T-helper 9 cell (primary cell): ENCODE measurements around the gene FOXO6.
"Not testable (repeated sequence)": the region's sequence is repeated elsewhere in the genome, so short reads cannot be mapped to it uniquely, and the experiment has no call there.

Experiments
- DNase-seq: peaks from one replicate; pipeline ENCODE4 v3.0.0-alpha.2; 2020

Gene FOXO6

GRCh38 chr1:41329662-41330587, 31.3 kb upstream of the FOXO6 start:
- no peak for DNase-seq

GRCh38 chr1:41330588-41331545, 30.4 kb upstream of the FOXO6 start:
- no peak for DNase-seq

GRCh38 chr1:41331546-41331917, 29.7 kb upstream of the FOXO6 start:
- DNase-seq: no peak

DNA sequence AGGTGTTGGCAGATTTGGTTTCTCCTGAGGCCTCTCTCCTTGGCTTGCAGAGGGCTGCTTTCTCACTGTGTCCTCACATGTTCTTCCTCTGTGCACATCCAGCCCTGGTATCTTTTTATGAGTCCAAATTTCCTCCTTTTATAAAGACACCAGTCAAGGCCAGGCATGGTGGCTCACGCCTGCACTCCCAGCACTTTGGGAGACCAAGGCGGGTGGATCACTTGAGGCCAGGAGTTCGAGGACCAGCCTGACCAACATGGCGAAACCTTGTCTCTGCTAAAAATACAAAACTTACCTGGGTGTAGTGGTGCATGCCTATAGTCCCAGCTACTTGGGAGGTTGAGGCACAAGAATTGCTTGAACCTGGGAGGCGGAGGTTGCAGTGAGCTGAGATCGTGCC, 29.1 kb upstream of the FOXO6 start:
- DNase-seq: not testable (repeated sequence)

DNA sequence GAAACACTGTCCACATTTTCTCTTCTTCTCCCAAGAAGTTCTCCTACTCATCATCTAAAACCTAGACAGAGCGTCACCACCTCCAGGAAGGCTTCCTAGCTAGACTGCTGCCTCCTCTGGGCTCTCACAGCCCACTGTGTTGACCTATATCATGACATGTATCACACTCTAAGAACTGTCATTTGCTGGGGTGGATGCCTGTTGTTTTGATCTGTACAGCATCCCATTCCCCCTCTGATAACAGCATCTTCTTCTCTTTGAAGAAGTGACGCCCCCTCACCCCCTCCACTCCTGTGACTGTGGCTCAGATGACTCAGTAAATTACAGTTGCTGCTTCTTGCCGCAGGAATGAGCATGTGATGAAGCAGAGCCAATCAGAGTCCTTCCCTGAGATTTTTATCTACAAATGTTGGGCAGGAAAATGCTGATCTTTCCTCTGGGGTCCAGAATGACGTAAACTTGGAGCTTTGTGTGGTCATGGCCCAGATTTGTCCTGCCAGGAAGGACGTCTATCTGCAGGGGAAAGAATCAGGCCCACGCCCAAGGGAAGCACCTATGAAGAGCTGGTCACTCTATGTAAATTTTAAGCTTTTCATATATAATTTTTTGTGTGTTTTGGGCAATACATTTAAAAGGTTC, 28.0 kb upstream of the FOXO6 start:
- DNase-seq: no peak

DNA sequence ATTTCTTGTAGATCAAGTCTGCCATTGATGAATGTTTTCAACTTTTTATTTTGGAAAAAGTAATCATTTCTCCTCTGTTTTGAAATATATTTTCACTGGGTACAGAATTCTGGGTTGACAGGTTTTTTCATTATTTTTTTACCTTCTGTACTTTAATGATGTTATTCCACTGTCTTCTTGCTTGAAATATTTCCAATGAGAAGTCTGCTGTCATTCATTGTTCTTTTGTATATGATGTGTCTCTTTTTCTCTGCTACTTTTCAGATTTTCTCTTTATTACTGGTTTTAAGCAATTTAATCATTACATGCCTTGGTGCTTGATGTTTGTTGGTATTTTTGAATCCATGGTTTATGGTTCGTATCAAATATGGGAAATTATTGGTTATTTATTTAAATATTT, 22.4 kb upstream of the FOXO6 start:
- DNase-seq: no peak

GRCh38 chr1:41340655-41341364, 20.4 kb upstream of the FOXO6 start:
- no peak for DNase-seq

DNA sequence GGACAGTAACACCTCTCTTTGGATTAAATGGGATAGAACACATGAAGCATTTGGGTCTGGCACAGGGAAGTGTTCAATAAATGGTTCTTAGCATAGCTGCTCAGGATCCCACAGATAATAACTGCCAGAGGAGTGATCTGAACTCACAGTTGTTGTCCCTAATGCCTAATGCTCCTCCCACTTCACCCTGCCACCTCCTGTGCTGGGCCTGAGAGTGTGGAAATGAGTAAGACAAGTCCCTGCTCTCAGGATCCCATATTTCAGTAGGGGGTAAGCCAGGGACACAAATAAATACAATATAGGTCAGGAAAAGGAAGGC, 19.9 kb upstream of the FOXO6 start:
- DNase-seq: no peak

DNA sequence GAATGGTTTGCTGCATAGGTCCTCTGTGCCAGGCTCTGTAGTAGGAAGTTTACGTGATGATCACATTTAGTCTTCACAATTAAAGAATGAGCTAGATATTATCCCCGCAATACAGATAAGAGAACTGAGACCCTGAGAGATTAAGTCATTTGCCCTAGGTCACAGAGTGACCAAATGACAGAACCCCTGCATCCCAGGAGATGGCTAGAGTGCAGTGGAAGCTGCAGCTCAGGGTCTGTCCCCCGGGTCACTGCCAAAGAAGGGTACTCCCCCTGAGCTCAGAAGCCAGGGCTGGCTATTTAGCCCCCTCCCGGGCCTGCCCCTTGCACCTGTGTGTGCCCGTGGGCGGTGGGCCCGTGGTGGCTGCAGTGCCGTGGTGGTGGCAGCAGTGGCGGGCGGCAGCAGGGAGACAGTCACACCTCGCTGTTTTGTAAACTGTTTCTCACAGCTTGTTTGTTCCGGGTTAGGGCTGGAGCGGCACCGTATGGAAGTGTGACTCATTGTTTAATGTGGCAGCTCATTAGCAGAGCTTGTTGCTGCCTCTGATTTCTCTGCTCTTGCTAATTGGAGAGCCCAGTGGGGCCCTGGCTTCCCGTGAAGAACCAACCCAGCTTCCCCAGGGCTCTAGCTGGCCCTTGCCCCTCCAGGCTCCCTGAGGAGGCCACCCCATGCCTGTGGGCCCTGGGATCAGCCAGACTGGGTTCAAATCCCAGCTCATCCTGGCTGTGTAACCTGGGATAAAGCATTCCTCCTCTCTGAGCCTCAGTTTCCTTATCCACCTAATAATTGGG, 19.3 kb upstream of the FOXO6 start:
- no peak for DNase-seq

GRCh38 chr1:41342774-41343355, 18.4 kb upstream of the FOXO6 start:
- no peak for DNase-seq

- DNase-seq: no peak
Observed at GRCh38 chr1:41343790-41344699, 17.2 kb upstream of the FOXO6 start.

DNA sequence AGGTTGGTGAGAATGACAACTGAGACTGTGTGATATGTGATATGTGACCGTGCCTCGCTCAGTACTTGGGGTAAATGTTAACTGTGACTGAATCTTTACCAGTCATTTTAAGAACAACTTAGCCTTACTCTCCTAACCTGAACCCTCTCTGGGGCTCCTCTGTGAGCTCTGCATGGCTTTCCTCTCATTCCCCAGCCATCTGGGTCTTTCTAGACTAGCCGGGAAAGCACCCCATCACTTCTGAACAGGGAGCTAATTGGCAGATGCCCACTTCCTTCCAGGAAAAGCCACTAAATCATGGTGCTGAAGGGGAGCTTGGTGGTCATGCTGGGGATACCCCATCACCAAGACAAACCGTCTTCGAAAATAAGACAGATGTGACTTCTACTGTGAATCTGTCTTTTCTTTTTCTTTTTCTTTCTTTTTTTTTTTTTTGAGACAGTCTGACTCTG, 16.5 kb upstream of the FOXO6 start:
- DNase-seq: no peak

- no peak for DNase-seq
Observed at GRCh38 chr1:41345434-41346075, 15.7 kb upstream of the FOXO6 start.

GRCh38 chr1:41347276-41347675, 14.0 kb upstream of the FOXO6 start:
- no peak for DNase-seq

DNA sequence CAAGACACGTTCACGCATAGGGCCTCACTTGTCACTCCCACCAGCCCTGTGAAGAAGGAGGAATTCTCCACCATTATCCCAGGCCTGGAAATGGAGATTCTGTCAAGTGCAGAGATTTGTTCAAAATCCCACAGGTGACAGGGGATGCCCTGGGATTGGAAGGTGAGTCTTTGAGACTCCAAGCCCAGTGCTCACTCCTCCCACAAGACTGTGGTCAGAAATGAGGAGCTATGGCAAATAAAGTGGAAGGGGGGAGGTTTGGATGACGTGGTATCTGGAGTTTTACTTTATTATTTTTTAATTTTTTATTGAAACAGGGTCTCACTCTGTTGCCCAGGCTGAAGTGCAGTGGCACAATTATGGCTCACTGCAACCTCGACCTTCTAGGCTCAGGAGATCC, 12.8 kb upstream of the FOXO6 start:
- DNase-seq: no peak

GRCh38 chr1:41349361-41350054, 11.7 kb upstream of the FOXO6 start:
- no peak for DNase-seq

GRCh38 chr1:41350055-41350378, 11.2 kb upstream of the FOXO6 start:
- no peak for DNase-seq

DNA sequence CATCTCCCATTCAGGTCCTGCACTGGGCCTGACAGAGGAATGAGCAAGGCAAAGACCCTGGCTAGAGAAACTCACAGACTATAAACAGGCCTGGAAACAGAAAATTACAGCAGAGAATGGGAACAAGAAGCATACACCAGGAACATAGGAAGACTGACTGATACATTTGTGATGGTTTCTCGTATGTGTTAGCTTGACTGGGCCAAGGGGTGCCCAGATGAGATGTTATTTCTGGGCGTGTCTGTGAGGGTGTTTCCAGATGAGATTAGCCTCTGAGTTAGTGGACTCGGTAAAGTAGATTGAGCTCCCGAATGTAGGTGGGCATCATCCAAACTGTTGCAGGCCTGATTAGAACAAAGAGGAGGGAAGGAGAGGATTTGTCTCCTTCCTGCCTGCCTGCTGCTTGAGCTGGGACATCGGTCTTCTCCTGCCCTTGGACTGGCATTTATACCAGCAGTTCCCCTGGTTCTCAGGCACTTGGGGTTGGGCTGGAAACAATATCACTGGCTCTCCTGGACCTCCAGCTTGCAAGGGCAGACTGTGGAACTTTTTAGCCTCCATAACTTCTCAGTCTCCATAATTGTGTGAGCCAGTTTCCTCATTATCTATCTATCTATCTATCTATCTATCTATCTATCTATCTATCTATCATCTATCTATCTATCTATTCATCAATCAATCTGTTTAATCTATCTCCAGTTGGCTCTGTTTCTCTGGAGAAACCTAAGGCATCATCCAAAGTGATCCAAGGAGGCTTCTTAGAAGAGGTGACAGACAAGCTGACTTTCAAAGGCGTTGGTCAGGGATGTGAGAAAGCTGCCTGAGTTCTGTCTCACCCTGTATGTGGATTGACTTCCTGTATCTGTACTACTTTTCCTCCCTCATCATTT, 9.7 kb upstream of the FOXO6 start:
- no peak for DNase-seq
